Measurements from ENCODE around the gene BARX1.

GRCh38 chr9:93955111-93955980, at the start of gene BARX1:
- TF ChIP-seq, protein P1, sequence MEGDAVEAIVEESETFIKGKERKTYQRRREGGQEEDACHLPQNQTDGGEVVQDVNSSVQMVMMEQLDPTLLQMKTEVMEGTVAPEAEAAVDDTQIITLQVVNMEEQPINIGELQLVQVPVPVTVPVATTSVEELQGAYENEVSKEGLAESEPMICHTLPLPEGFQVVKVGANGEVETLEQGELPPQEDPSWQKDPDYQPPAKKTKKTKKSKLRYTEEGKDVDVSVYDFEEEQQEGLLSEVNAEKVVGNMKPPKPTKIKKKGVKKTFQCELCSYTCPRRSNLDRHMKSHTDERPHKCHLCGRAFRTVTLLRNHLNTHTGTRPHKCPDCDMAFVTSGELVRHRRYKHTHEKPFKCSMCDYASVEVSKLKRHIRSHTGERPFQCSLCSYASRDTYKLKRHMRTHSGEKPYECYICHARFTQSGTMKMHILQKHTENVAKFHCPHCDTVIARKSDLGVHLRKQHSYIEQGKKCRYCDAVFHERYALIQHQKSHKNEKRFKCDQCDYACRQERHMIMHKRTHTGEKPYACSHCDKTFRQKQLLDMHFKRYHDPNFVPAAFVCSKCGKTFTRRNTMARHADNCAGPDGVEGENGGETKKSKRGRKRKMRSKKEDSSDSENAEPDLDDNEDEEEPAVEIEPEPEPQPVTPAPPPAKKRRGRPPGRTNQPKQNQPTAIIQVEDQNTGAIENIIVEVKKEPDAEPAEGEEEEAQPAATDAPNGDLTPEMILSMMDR (IDR thresholded peaks at IDR 0.05): no peak
- no peak for TF ChIP-seq POLR2A (IDR thresholded peaks at IDR 0.05)
